T-helper 1 cell treated with Interleukin-12 subunit alpha and Interleukin-12 subunit beta and Interleukin-4 antibody, amounts not matched to agents 30 μg/mL and 1 μg/mL, for 36 hours (primary cell): ENCODE results near the gene OTOP3.
"Not testable (repeated sequence)": the region's sequence is repeated elsewhere in the genome, so short reads cannot be mapped to it uniquely, and the experiment has no call there.

Experiments used
- H3K27ac Mint-ChIP-seq: one replicate; pipeline ENCODE4 v1.8.0; 2021; ENCODE audit warnings: mild to moderate bottlenecking, mixed read lengths
- H3K27me3 Mint-ChIP-seq: one replicate; pipeline ENCODE4 v1.8.0; 2021; ENCODE audit warnings: low read depth, mixed read lengths
- H3K36me3 Mint-ChIP-seq: one replicate; pipeline ENCODE4 v1.8.0; 2021; ENCODE audit warnings: low read depth, mixed read lengths
- H3K4me1 Mint-ChIP-seq: one replicate; pipeline ENCODE4 v1.8.0; 2021; ENCODE audit warnings: low read depth, mixed read lengths
- H3K4me3 Mint-ChIP-seq: one replicate; pipeline ENCODE4 v1.8.0; 2021; ENCODE audit warnings: mild to moderate bottlenecking, moderate library complexity, mixed read lengths
- H3K9me3 Mint-ChIP-seq: one replicate; pipeline ENCODE4 v1.8.0; 2021; ENCODE audit warnings: mixed read lengths

OTOP3 gene

DNA sequence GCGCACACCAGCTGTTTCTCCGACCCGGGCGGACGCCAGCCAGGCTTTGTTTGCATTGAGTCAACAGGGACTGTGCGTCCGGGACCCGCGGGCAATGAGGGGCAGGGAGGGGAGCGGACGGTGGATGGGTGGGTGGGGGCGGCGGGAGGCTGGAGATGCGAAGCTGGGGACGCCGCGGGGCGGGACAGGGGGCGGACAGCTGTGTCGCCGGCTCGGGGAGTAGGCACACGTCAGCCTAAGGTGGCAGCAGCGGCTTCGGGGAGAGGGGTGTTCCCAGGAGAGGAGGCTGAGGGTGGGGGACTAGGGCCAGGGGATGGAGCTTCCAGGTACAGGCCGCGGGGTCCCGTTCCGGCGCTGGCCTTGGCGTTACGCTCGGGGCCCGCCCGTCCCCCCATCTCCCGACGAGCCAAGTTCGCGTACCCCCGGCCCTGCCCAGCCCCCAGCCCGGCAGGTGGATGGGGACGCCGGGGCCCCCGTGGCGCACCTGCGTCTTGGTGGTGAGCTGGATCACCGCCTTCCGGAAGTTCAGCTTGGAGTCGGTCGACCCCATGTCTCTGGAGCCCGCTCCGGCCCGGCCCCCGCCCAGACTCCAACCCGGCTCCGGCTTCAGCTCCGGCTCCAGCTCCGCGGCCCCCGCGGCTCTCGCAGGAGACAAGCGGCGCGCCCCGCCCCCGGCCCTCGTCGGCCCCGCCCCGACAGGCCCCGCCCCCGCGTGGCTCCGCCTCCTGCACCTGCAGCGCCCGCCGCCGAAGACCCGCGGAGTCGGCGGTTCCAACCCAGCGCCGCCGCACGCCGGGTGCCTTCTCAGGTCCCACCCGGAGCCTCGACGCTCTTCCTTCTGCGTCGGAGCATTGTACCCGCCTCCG is 36.6 kb downstream of the OTOP3 start, which contains the start of gene HID1:
TSS of gene HID1 (minus strand) at position 653 of the 866 bp plus-strand sequence. CDS start at position 550, 103 bp downstream.
- no peaks in the 10 kb centered on the region for H3K36me3 Mint-ChIP-seq
- no peak within 1 kb of the TSS for H3K27ac Mint-ChIP-seq
- peak within 1 kb of the TSS; percentile 87 for H3K4me3 Mint-ChIP-seq
- peaks cover 44% of the 10 kb centered on the region for H3K27me3 Mint-ChIP-seq
- H3K4me1 Mint-ChIP-seq = peaks cover 4% of the 10 kb centered on the region
- H3K9me3 Mint-ChIP-seq = no peaks in the 10 kb centered on the region

DNA sequence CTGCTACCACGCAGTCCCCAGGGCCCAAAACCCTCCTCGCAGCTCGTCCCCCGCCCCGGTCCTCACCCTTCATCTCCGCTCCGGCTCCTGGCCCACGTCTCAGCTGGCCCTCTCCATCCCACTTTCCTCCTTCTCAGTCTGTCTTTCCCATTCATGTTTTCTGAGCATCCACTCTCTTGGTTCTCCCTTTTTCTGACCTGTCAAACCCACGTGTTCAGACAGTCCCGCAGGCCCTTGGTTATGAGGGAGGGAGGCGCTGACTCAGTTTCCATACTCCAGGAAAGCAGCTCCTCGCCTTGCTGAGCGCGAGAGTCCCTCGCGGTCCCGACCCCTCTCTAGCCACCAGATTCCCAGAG is 37.3 kb downstream of the OTOP3 start:
- H3K27me3 Mint-ChIP-seq = peaks cover 49% of the 10 kb centered on the region
- H3K4me3 Mint-ChIP-seq = peak overlapping the region; percentile 87
- H3K36me3 Mint-ChIP-seq = no peaks in the 10 kb centered on the region
- peaks cover 4% of the 10 kb centered on the region for H3K4me1 Mint-ChIP-seq
- H3K27ac Mint-ChIP-seq = no peak overlapping the region
- no peaks in the 10 kb centered on the region for H3K9me3 Mint-ChIP-seq

DNA sequence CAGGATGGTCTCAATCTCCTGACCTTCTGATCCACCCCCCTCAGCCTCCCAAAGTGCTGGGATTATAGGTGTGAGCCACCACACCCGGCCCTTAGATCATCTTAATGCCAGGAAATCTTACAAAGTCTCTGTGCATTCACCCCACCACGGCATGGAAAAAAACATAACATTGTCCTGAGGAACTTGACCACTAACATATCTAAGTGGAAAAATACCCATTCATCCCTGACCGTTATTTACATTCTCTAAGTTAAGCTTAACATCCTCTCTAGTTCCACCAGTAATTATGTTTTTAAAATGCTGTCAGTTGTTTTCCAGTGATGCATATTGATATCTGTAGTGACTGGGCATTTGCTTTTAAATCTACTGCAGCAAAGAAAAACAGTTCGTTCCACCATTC is 40.2 kb downstream of the OTOP3 start:
- H3K27me3 Mint-ChIP-seq = peaks cover 56% of the 10 kb centered on the region
- H3K27ac Mint-ChIP-seq = no peak overlapping the region

DNA sequence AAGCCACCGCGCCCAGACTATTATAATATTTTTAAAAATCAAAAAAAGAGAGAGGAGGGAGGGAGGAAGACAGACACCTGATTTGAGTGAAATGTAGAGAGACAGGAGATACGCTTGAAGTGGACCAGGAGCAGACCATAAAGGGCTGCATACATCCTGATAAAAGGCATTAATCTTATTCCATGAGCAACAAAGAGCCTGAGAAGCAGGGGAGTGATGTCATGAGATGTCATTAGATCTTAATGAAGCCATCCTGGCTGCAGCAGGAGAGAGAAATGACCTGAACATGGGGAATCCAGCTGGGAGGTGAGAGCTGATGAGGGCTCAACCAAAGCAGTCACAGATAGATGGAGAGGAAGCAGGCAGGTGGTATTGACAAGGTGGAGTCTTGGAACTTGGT is 42.1 kb downstream of the OTOP3 start:
- H3K4me3 Mint-ChIP-seq = no peak overlapping the region
- peaks cover 52% of the 10 kb centered on the region for H3K27me3 Mint-ChIP-seq
- H3K4me1 Mint-ChIP-seq = peaks cover 11% of the 10 kb centered on the region
- no peaks in the 10 kb centered on the region for H3K9me3 Mint-ChIP-seq
- H3K36me3 Mint-ChIP-seq = no peaks in the 10 kb centered on the region
- no peak overlapping the region for H3K27ac Mint-ChIP-seq

More for the DNA sequence above, 40.2 kb downstream of the OTOP3 start:
- H3K4me3 Mint-ChIP-seq = no peak overlapping the region
- peaks cover 4% of the 10 kb centered on the region for H3K4me1 Mint-ChIP-seq
- H3K9me3 Mint-ChIP-seq = no peaks in the 10 kb centered on the region
- H3K36me3 Mint-ChIP-seq = no peaks in the 10 kb centered on the region

DNA sequence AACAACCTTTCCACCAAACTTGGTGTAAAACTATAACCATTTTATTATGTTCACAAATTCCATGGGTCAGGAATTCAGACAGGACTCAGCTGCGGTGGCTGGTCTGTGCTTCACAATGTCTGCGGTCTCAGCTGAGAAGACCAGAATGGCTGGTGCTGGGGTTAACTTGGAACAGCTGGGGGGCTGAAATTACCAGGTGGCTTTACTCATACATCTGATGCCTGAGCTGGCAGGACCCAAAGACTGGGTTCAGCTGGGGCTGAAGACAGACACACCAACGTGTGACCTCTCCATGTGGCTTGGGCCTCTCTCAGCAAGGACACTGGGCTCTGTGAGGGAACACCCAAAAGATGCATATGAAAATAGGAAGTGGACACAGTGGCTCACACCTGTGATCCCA is 42.5 kb downstream of the OTOP3 start:
- H3K4me3 Mint-ChIP-seq = no peak overlapping the region
- H3K27me3 Mint-ChIP-seq = peaks cover 48% of the 10 kb centered on the region
- no peaks in the 10 kb centered on the region for H3K9me3 Mint-ChIP-seq
- H3K27ac Mint-ChIP-seq = no peak overlapping the region
- peaks cover 8% of the 10 kb centered on the region for H3K4me1 Mint-ChIP-seq
- no peaks in the 10 kb centered on the region for H3K36me3 Mint-ChIP-seq

DNA sequence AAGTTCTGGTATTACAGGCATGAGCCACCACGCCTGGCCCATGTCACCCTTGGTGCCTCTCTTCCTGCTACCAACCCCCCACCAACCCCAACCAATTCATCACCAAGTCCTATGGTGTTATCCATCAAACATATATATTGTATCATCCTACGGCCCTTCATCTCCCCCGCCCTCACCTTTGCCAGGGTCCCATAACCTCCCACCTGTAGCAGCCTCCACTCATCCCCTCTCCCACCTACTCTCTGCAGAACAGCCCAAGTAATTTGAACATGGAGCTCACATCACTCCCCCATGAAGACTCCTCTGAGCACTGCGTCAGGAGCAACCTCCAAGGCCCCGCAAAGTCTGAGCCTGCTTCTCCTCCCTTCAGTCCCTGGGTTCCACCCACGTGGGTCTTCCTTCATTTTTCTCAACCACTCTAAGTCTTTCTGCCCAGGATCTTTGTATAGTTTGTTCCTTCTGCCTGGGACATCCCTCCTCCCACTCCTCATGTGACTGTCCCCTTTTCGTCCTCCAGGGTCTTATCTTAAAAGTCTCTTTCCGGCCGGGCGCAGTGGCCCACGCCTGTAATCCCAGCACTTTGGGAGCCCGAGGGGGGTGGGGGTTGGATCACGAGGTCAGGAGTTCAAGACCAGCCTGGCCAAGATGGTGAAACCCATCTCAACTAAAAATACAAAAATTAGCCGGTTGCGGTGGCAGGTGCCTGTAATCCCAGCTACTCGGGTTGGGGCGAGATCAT is 43.9 kb downstream of the OTOP3 start:
- Mint-ChIP-seq H3K4me1 (peaks cover 8% of the 10 kb centered on the region), H3K9me3 (no peaks in the 10 kb centered on the region), H3K27me3 (peaks cover 50% of the 10 kb centered on the region), H3K4me3 (no peak overlapping the region), H3K27ac (no peak overlapping the region), H3K36me3 (no peaks in the 10 kb centered on the region)

DNA sequence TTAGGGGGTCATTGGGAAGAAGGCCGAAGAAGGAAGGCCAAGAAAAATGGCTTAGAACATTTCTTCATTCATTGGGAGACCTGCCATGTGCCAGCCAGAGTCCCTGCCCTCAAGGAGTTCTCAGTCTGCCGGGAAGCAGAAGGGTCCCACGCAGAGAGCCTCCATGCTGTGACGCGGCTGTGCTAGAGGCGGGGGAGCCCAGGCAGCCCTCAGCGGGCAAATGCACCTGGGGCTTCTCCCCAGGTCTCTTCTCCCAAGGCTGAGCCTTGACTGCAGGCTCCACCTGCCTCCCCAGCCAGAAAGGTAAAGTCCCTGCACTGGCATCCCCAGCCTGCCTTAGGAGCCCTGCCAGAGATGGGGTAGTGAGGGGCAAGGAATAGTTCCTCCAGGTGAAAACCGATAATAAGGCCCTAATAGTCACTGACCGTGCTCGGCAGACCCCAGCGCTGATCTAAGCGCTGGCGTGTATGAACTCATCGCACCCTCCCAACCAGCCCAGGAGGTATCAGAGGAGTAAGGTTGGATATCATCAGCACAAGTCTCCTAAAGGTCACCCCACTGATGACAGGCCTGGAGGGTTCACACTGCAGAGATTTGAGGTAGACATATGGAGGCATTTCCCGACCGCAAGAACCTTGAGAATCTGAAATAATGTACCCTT is 45.8 kb downstream of the OTOP3 start:
- H3K9me3 Mint-ChIP-seq = no peaks in the 10 kb centered on the region
- H3K4me3 Mint-ChIP-seq = peak overlapping the region; percentile 89
- H3K36me3 Mint-ChIP-seq = no peaks in the 10 kb centered on the region
- peaks cover 8% of the 10 kb centered on the region for H3K4me1 Mint-ChIP-seq
- peak overlapping the region; percentile 85 for H3K27ac Mint-ChIP-seq
- H3K27me3 Mint-ChIP-seq = peaks cover 52% of the 10 kb centered on the region

DNA sequence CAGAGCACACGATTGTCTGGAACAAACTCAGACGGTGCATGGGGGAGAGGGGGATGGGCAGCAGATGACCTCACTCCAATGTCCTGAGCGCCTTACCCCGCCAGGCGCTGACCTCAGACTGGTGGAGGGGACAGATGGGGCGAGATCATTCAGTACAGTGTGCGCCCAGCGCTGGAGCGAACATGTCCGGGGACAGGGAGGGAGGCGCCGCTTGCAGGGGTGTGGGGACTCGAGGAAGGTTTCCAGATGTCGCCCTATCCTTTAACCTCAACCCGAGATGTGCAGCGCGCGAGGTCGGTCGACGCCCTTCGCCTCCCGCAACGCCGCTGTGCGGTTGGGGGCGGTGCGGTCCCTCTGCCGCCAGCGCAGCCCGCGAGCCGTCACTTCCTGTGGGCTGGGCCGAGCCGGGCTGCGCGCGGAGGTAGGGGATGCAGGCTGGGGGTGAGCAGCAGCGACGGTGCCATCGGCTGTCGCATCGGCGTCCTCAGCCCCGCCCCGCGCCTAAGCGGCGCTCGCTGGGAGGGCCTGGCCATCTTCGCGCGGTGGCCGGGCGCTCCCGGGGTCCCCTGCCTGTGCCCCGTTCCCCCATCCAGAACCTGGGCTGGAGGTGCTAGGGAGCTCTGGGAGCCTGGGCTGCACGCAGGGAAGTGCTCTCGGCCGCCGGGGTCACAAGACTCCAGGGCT is 46.4 kb downstream of the OTOP3 start:
- Mint-ChIP-seq H3K27ac (peak overlapping the region; percentile 85), H3K36me3 (no peaks in the 10 kb centered on the region), H3K4me3 (peak overlapping the region; percentile 89), H3K27me3 (peaks cover 57% of the 10 kb centered on the region), H3K4me1 (peaks cover 9% of the 10 kb centered on the region), H3K9me3 (no peaks in the 10 kb centered on the region)

DNA sequence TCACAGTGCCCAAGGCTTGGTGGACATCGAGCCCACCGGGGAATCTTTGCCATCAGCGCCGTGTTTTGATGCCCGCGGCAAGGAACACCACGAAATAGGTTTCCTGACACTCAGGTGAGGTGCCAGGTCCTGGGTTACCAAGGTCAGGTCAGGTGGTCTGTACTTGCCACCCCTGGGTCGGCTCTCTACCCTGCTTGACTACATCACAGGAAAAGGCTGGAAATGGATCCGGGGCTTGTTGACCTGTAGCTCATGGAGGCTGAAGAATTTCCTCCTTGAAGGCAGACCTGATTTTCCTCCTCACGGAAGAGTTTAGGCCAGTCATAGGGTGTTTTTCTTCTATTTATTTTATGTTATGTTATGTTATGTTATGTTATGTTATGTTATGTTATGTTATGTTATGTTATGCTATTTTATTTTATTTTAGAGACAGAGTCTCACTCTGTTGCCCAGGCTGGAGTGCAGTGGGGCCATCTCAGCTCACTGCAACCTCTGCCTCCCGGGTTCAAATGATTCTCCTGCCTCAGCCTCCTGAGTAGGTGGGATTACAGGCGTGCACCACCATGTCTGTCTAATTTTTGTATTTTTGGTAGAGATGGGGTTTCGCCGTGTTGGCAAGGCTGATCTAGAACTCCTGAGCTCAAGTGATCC is 47.1 kb downstream of the OTOP3 start:
- H3K27me3 Mint-ChIP-seq = peaks cover 56% of the 10 kb centered on the region
- H3K4me3 Mint-ChIP-seq = peak overlapping the region; percentile 25
- not testable (repeated sequence) for H3K36me3 Mint-ChIP-seq, H3K9me3 Mint-ChIP-seq, H3K27ac Mint-ChIP-seq
- peaks cover 11% of the 10 kb centered on the region for H3K4me1 Mint-ChIP-seq

DNA sequence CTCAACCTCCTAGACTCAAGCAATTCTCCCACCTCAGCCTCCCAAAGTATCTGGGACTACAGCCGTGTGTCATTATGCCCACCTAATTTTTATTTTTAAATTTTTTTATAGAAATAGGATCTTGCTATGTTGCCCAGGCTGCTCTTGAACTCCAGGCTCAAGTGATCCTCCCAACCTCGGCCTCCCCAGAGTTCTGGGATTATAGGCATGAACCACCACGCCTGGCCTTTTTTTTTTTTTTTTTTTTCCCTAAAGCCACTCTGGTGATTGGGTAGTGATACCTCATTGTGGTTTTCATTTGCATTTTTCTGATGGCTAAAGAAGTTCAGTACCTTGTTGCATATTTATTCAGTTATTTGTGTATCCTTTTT is 50.5 kb downstream of the OTOP3 start:
- no peaks in the 10 kb centered on the region for H3K36me3 Mint-ChIP-seq
- no peaks in the 10 kb centered on the region for H3K9me3 Mint-ChIP-seq
- peaks cover 18% of the 10 kb centered on the region for H3K4me1 Mint-ChIP-seq
- no peak overlapping the region for H3K27ac Mint-ChIP-seq
- H3K4me3 Mint-ChIP-seq = no peak overlapping the region
- H3K27me3 Mint-ChIP-seq = peaks cover 55% of the 10 kb centered on the region

DNA sequence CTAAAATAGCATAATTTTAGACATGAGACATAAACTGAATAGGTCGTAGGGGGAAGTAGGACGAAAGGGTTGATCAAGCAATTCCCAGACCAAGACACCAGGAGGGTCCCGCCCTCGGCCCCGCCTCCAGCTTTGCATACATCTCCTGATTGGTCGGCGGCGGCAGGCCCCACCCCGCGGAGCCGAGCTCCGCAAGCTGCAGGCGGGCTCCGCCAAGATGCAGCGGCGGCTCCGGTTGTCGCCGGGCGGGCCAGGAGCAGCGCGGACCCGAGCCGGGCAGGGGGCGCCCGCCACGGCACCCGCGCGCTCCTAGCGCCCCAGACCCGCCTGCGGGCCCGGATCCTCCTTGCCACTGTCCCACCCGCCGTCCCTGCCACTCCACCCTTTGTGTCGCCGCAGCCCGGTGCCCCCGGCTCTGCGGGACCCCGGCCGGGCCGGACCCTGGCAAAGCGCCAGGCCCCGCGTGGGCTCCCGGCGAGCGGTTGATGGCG is 51.8 kb downstream of the OTOP3 start, which contains the start of gene CDR2L:
TSS of gene CDR2L (plus strand) at position 215 of the 491 bp plus-strand sequence. CDS start 412 bp downstream, outside the sequence.
- H3K27ac Mint-ChIP-seq = peak within 1 kb of the TSS; percentile 41
- no peaks in the 10 kb centered on the region for H3K36me3 Mint-ChIP-seq
- H3K9me3 Mint-ChIP-seq = no peaks in the 10 kb centered on the region
- H3K4me3 Mint-ChIP-seq = peak within 1 kb of the TSS; percentile 88
- peaks cover 12% of the 10 kb centered on the region for H3K4me1 Mint-ChIP-seq
- H3K27me3 Mint-ChIP-seq = peaks cover 52% of the 10 kb centered on the region

DNA sequence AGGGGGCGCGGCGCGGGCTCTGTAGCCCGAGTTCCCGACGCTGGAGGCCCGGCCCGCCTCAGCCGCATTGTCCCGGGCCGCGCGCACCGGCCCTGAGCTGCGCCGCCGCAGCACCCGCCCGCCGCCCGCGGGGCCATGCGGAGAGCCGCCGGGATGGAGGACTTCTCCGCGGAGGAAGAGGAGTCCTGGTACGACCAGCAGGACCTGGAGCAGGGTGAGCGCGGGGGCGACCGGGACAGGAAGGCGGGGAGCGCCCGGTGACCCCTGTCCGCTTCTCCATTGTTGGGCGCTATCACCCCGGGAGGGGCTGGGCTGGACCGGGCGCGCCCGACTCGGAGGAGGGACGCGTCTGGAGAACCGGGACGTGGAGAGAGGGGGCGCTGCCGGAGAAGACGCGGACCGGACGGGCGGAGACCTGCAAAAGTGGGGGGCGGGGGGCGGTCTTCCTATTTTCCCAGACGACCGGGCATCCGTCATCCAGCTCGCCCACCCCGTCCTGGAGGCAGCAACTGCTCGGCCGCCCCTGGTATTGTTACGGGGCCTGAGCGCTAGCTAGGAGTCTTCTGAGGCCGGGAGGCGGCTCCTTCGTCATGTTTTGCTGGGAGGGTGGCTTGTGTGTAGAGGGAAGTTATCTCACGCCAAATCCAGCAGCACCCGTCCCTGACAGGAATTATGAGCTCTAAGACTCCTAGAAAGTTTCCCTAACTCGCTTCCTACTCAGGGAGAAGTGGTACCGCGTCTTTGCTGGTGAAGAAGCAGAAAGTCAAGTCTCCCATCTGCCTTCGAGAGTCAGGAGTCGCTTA is 52.4 kb downstream of the OTOP3 start:
- no peaks in the 10 kb centered on the region for H3K9me3 Mint-ChIP-seq
- peaks cover 12% of the 10 kb centered on the region for H3K4me1 Mint-ChIP-seq
- H3K27ac Mint-ChIP-seq = no peak overlapping the region
- peak overlapping the region; percentile 44 for H3K4me3 Mint-ChIP-seq
- no peaks in the 10 kb centered on the region for H3K36me3 Mint-ChIP-seq
- H3K27me3 Mint-ChIP-seq = peaks cover 57% of the 10 kb centered on the region

DNA sequence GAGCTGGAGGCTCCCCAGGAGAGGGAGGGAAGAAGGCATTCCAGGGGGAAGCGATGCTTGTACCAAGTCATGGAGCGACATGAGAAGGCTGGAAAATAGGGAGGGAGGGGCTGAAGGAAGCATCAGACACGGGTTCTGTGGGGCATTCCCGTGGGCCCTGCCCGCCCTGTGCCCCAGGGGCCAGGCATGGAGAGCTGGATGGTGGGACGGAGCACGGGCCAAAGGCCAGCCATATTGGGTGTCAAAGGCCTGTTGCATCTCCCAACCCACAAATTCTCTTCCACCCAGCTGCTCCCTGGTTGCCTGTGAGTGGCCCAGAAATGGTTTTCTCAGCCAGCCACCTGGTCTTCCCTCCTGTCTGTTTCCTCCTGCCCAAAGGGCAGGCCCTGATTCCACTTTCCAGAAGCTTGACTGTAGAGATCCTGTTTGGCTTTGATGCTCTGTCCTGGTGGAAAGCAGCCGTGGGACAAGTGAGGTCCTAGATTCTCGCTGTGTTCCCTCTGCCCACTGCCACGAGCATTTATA is 54.9 kb downstream of the OTOP3 start:
- peaks cover 39% of the 10 kb centered on the region for H3K27me3 Mint-ChIP-seq
- H3K36me3 Mint-ChIP-seq = no peaks in the 10 kb centered on the region
- H3K9me3 Mint-ChIP-seq = no peaks in the 10 kb centered on the region
- peaks cover 12% of the 10 kb centered on the region for H3K4me1 Mint-ChIP-seq
- H3K27ac Mint-ChIP-seq = no peak overlapping the region
- H3K4me3 Mint-ChIP-seq = no peak overlapping the region
